HG03280 (cell line): ENCODE data around the gene PROSER2.

Experiments used
- ATAC-seq: cut with Tn5 transposase; IDR thresholded peaks from one replicate; pipeline ENCODE4 v1.9.1; 2021; ENCODE audit warnings: mild to moderate bottlenecking, moderate library complexity; ENCODE audit not compliant: unreplicated experiment

Gene PROSER2

DNA sequence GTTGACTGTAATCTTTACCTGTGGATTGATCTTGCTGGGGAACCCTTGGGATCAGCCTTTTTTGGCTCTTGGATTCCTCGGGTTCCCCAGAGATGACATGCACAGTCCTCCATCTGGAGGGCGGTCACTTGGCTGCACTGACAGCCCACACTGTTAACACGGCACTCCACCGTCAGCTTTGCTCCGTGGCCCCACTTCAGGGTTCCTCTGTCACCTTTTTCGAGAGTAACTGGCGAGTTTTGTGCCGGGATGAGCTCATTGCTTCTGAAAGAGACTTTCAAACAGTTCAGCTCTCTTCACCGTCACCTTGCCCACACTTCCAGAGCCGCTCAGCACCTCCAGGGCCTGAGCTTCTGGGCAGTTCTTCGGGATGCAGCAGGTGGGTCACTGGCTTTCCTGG lies 42.4 kb downstream of the PROSER2 start:
- ATAC-seq: no peak

DNA sequence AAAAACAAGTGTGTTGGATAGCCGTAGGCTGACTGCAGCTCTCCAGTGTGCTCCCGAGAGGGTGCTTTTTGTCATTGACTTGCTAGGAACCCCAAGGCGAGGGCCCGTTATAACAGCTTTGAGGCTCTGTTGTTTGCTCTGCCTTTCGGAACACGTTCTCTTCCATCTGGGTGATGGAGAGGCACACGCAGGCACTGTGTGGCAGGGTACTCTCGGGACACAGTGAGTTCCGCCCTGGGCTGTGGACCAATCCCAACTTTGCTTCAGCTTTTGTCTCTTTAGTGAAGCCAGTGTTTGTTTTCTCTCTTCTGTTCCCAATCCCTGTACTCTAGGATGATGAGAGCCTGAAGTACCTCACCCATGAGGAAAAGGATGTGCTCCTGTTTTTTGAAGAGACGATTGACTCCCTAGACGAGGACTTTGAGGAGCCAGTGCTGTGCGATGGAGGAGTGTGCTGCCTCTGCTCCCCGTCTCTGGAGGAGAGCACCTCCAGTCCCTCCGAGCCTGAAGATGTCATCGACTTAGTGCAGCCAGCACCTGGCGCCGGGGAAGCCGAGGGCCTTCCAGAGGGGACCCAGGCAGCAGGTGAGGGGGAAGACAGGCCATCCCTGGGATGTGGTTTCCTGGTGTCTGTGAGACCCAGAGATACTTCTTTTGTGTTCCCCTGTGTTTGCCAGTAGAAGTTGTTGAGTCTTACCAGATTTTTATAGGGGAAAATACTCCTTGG lies 43.2 kb downstream of the PROSER2 start:
- no peak for ATAC-seq

DNA sequence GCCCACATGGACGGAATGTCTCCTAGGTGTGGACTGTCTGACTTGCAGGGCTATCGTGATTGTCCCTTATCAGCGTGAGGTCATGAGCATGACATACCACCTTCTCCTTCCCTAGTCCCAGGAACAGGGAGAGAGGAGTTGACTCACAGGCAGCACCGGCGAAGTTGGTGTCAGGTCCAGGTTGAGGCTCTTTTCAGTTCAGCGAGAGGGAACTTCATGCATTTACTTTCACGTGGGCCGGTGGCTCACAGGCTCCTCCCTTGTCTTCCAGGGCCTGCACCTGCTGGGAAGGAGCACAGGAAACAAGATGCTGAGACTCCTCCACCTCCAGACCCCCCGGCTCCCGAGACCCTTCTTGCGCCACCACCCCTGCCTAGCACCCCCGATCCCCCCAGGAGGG lies 46.1 kb downstream of the PROSER2 start:
- ATAC-seq: no peak

DNA sequence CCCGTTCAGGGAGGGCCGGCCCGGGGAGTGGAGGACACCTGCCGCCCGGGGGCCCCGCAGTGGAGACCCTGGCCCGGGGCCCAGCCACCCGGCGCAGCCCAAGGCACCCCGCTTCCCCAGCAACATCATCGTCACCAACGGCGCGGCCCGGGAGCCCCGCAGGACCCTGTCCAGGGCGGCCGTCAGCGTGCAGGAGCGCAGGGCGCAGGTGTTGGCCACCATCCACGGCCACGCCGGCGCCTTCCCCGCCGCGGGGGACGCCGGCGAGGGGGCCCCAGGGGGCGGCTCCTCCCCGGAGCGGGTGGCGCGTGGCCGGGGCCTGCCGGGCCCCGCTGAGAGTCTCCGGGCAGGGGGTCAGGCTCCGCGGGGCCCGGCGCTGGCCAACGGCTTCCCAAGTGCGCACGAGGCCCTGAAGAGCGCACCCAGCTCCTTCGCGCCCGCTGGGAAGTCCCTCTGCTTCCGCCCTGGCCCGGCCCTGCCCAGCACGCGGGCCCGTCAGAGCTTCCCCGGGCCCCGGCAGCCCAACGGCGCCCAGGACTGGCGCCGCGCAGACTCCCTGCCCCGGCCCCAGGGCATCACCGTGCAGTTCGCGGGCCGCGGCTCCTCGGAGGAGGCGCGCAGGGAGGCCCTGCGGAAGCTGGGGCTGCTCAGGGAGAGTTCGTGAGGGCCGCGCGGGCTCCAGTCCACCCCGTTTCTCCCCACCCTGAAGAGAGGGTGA lies 46.7 kb downstream of the PROSER2 start:
- ATAC-seq: no peak

DNA sequence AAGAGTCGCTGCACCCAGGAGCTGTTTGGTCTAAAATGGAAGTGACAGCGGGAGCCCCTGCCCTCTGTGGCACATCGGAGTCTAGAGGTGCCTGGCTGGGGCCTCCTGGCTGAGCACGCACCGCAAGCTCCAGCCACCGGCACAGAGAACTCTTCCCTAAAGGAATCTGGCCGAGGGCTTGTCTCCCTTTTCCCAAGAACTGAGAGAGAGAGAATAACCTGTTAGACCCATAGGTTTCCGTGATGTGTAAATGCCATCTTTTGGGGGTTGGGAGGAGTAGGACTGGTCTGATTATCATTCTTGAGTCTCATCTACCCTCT lies 47.3 kb downstream of the PROSER2 start:
- no peak for ATAC-seq

DNA sequence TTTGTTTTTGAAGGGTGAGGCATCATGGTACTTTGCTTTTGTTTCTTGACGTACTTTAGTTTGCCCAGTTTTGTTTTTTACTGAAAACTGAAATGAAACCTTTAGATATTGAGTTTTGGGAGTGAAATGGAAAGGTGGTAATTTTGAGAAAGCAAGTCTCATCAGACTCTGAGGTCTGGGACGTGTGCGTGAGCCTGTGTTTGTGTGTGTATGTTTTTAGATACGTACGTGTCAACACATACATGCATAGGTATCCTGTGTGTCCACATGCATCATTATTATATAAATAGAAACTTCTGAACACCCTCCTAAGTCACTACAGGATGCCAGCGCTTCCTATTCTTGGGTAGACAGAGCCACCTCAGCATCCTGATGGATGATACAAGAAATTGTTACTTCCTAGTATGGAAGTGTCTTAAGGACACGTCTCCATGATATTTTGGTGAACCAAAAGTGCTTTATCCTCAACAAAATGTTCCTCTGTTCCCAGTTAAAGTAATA lies 47.8 kb downstream of the PROSER2 start:
- no peak for ATAC-seq

DNA sequence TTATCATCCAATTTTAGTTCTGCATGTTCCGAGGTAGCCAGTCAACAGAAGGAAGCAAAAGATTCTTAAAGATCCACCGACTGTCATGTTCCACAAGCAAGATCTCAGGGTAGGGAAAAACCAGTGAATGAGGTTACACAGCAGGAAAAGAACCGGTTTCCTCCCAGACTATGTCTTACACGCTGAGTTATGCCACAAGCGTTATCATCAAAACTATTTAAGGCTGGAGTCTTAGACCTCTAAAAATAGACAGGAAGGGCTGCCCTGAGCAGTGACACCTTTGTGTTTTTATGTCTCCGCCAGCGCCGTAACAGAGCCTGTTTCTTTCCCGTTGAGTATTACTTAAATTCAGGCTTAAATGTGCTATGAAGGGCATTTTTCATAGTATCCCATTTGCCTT lies 48.3 kb downstream of the PROSER2 start:
- ATAC-seq: no peak

DNA sequence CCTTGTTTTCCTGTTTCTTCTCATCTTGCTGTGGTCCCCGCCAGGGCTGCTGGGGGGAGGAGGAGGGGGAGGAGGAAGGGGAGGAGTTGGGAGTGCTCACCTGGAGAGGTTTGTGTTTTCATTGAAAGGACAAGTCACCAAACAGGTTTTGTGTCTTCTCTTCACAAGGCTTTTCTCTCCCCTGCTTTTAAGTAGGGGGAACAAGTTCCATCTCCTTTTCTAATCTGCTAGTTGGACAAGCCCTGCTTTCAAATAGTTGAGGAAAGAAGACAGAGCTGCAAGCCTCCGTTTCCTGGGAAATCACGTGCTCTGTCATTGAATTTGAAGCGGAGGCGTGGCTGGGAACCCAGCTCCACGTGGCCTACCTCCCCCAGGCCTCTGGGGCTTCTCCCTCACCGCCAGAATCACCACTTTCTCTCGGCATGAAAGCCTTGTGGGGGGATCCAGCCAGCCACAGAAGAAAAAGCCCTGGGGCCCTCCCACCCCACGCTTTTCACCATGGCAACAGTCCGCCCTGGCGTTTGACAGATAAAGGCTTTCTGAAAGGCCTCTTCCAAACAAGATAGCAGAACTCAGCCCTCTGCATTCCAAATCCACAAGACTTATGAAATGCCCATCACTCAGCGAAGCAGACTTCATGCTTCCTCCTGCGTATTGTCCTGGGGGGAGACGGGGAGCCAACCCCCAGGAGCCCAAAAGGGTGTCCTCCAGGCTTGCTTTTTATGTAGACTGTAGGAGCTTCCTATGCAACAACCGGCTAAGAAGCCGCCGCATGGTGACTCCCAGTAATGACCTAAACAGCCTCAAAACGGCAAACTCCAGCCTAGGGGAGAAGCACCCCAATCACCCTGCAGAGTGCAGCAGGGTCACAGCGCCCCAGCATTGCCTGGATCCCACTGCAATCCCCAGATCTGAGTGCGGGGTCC lies 51.7 kb downstream of the PROSER2 start:
- no peak for ATAC-seq

DNA sequence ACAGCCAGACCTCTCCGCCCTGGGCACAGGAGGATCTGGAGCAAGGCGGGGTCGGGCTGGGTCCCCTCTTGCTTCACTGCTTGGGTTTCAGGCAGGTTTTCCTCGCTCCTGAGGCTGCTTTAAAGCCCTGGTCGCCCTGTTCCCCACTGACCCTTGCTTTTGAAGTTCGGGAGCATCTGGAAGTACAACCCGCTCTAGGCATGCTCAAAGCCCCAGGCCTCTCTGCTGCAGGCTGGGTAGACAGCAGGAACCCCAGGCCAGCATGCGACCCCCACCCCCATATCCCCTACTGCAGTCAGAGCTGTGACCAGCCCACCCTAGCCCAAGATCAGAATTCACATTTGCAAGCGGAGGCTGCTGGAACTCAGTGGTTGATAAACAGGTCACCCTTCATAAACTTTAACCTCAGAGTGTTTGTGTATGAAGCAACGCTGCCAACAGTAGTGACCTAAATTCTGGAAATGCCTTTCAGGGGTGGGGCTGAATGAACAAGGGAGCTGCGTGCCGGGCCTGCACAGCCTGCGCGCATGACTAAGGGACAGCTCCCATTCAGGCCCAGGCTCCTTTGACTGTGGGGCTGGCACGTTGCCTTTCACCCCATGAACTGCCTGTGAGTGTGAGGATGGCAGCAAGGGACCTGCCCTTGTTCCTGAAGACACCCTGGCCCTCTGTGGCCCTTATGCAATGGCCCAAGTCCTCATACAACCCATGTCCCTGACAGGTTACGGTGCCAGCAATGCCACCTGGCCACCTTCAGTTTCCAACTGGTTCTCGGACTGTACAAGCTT lies 52.5 kb downstream of the PROSER2 start:
- no peak for ATAC-seq

DNA sequence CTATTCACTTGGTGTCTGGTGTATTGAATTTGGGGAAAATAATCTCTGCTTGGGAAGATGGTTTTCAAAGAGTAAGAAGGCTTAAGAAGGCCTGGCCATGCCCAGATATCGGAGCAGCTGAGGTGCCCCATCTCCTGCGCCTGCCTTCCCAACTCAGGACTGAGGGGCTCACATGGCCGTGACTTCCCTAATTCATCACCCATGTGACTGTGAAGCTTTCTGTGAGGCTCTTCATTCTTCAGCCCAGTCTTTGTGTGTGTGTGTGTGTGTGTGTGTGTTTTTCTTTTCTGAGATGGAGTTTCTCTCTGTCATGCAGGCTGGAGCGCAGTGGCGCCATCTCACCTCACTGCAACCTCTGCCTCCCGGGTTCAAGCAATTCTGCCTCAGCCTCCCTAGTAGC lies 53.2 kb downstream of the PROSER2 start:
- no peak for ATAC-seq

DNA sequence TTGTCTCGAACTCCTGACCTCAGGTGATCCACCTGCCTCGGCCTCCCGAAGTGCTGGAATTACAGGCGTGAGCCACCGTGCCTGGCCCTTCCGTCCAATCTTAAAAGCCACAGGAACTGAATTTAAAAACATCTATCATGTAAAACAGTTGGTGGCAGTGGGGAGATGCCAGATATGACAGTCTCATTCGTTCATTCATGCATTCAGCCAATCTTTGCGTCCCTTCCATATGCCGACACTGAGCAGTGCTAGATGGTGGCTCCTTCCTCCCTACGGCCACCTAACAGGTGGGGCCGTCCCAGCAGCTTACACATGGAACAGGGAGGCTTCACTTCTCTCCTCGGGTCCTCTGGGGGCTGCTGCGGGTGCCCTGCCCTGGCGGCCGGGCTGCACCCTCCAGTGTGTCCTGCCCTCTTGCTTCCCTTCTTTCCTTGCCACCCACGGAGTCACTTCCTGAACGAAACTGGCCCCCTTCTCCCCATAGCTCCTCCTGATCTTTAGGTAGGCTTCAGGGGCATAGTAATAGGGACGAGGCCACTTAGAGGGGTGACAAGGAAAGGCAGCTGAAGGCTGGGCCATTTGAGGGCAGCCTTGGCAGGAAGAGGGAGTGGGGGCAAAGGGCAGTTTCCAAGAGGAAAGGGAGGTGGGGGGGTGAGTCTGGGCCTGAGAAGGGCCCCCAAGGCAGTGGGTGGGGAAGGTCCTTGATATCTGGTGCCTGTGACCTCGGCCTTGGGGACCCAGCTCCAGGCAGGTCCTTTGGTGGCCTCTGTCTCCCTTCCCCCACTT lies 53.8 kb downstream of the PROSER2 start:
- ATAC-seq: no peak

DNA sequence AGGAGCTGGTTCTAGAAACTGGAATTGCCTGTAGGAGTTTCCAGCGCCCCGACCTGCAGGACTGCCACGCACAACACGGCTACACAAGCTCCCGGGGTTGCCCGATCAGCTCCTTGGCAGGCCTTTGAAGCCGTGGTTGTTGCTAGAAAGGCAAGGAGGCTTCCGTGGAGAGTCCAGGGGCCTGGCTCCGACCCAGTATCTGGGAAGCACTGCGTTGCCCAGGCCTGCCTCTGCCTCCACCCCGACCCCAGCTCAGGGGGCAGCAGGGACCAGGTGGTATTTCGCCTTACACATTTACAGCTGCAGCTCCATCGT lies 54.4 kb downstream of the PROSER2 start:
- no peak for ATAC-seq

DNA sequence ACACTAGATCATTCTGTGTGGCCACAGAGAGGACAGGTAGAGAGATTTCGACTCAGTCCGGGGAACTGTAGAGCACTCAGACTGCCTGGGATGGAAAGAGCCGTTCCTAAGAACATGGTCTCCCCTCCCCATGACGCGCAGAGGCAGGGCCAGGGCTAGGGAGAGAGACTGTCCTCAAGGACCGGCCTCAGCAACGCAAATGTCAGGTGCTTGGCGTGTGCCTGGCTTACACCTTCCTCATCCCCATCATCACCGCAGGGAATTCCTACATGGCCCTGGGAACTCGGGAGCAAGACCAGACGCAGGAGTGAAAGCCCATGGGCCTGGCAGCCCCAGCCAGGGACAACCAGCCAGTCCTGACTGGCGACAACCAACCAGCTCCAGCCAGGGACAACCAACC lies 55.6 kb downstream of the PROSER2 start:
- no peak for ATAC-seq

DNA sequence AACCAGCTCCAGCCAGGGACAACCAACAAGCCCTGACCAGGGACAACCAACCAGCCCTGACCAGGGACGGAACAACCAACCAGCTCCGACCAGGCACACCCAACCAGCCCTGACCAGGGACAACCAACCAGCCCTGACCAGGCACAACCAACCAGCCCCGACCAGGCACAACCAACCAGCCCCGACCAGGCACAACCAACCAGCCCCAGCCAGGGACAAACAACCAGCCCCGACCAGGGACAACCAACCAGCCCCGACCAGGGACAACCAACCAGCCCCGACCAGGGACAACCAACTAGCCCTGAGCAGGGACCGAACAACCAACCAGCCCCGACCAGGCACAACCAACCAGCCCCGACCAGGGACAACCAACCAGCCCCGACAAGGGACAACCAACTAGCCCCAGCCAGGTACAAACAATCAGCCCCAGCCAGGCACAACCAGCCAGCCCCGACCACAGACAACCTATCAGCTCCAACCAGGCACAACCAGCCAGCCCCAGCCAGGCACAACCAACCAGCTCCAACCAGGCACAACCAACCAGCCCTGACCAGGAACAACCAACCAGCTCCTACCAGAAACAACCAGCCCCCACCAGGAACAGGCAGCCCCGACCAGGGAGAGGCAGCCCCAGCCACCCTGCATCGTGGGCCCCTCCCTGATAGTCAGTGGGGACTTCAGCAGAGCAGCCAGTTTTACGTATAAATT lies 56.4 kb downstream of the PROSER2 start:
- no peak for ATAC-seq

DNA sequence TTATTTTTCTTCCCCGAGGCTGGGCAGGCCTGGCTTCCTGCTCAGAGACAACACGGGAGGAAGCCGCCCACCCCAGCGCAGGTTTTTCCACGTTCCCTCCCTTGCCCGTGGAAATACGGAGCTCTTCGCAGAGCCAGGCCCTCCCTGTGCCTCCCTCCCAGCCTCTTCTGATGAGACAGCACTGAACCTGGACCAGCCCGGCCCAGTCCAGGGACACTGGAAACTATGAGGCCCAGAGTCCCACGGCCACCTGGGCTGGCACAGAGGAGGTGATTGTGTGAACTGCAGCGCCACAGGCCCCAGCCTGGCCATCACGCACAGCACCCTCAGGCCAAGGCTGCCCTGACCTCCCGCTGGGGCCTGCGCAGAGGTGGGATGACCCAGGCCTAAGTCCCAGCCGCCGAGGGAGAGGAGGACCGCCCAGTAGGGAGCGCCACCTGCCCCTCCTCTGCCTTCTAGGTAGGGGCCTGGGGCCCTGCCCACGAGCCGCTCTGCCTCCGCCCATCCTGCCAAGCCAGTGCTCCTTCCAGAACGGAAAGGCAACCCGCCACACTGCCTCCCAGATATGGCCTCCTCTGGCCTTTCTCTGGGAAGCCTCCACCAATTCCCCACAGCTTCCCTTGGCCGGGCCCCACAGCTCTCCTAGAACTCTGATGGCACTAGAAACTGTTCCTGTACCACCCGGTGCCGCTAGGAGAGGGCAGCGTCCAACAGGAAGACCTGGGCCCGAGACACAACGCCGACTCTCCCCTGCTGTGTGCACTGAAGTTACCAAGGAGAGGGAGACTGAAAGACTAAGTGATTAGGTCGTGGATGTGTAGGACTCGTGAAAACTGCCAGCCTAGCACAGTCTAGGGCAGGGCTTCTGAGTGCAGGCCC lies 57.2 kb downstream of the PROSER2 start:
- ATAC-seq: no peak

DNA sequence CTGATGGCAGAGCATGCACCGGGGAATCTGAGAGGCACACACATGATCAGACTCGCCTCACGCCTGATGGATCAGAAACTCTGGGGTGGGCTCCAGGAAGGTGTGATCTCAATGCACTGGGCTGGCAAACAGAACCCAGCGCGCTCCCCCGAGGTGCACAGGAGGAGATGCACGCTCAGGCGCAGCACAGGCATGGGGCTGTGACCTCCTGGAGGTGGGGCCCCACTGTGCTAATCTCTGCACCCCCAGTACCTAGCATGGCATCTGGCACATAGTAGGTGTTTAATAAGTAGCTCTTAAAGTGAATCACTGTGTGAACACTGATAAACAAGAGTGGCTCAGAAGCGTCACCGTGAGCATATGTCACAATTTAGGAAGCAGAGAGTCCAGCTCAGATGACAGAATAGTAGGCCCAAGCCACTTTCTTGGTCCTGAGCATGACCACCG lies 57.9 kb downstream of the PROSER2 start:
- no peak for ATAC-seq

DNA sequence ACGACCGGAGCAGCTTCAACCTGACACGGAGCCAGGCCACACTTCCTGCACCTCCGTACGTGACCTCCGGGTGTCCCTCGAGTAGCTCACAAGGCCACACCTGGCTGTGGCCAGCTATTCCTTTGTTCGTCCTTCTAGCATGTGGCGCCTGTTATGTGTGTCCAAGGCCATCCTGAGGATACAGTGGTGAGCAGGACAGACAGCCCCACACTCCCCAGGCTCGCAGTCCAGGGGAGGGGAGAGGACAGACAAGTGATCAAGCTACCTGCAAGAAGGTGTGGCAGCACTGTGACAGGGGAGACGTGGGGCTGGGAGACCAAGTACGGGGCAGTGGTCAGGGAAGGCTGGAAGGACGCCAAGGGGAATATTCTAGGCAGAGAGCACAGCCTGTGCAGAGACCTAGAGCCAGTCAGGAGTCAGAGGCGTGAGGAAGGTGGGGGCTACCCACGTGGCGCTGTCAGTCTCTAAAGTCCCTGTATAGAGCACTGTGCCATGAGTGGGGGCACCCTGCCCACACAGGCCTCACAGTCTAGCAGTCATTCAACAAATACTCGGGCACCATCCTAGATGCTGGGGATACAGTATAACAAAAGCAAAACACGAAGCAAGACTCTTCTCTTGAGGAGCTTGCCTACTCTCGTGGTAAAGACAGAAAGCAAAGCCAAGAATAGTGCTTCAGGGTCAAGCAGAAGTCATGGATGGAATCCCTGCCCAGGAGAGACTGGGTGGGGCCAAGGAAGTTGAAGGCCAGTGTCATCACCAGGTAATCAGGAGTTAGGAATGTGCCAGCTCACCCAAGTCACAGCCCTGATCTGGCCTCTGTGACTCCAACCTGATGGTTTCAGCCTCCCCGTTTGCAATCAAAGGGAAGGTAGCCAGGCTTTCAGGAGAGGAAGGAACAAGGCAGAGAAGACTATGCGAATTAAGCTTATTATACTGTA lies 58.6 kb downstream of the PROSER2 start:
- ATAC-seq: no peak
